Stimulated activated CD8-positive, alpha-beta memory T cell treated with anti-CD3 and anti-CD28 coated beads, Interleukin-7, amount 100 ng/mL, for 24 hours (primary cell): Measurements from ENCODE around the gene SLC16A7.

ENCODE experiments used
- DNase-seq: peaks from one replicate; pipeline ENCODE4 v3.0.0-alpha.2; 2020; ENCODE audit warnings: low read depth

SLC16A7 gene

DNA sequence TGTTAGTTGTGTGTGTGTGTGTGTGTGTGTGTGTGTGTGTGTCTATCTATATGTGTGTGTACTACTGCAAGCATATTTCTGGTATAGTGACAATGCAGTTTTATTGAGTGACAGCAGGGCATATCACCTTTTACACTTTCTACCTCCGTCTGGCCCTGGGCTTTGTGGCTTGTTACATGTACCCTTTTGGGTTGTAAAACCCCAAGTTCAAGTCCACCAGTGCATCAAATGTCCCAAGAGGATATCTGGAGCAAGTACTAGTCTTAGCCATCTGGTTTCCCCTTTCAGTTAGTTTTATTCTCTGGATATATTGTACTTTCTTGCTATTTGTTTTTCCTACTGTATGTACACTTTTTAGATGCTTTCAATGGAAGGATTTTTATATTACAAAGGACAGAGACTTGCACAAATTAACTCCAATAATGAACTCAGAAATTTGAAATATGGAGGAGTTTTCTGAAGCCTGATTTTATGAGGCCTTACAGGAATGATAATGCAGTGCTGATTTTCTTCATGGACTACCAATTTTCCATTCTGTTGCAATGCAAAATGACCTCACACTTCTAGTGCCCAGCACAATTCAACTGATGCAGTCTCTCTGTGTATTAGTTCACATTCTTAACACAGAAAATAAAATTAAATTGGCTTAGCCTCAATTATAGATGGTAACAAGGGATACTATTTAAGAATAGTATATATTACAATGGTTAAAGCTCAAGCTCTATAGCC, 29.1 kb downstream of the SLC16A7 start:
- no peak for DNase-seq

DNA sequence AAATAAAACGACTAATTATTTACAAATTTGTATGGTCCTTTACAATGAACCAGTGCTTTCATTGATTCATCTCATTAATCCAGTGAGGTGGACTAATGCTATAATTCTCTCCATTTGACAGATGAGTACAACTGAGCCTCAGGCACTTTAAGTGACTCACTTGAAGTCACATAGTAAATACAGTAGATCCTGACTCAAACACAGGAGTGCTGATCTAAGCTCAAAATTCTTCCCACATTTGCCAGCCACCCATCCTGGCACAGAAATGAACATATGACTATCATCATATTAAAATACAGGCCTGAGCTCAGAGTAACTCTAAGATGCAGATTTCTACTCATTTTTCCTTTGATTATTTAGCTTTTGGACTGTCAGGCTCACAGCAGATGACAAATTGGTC, 30.6 kb downstream of the SLC16A7 start:
- no peak for DNase-seq

DNA sequence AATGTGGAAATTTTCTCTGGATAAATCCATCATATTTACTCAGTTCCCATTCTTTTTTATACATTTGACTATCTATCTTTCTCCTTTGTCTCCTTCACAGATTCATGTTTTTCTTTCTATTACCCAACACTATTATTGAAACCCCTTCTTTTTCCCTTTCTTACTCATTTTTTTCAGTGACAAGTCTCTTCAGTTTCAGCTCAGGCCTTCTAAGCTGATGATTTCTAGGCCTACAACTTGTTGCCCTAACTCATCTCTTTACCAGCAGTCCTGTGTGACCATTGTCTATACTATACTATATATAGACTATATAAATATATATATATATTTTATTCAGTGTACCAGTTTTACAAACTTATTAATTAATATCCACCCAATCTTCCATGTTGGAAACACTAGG, 31.8 kb downstream of the SLC16A7 start:
- DNase-seq, result no peak

DNA sequence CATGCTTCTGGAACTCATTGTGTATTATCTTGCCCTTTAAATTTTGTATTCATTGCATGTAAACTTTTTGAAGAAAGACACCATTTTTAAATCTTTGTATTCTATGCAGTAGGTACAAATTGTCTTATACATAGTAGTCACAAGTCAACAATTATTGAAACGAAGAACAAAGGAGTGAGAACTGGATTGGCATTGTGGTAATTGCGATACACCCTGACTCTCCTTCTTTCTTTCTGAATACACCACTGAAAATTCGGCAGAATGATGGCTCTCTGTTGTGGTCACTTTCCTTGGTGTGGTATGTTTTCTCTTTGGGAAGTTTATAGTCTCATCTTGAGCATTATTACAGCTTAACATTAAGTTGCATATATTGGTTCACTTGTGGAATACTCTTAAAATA, 34.1 kb downstream of the SLC16A7 start:
- no peak for DNase-seq

DNA sequence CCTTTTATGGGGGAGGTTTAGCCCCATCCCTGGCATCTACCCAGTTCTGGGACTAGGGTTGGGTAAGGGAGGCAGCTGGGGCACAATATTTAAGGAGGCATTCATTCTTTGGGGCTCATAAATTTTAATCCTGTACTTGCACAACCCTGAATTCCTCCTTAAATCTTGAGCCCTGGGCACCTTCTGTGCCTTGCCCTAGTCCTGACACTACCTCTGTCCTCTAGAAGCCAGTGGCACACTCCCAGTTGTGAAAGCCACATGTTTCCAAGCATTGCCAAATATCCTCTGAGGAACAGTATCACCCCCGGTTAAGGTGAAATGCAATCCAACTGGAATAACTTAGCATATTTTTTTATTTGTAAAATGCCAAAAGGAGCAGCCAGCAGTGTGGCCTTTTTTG, 36.6 kb downstream of the SLC16A7 start:
- no peak for DNase-seq

DNA sequence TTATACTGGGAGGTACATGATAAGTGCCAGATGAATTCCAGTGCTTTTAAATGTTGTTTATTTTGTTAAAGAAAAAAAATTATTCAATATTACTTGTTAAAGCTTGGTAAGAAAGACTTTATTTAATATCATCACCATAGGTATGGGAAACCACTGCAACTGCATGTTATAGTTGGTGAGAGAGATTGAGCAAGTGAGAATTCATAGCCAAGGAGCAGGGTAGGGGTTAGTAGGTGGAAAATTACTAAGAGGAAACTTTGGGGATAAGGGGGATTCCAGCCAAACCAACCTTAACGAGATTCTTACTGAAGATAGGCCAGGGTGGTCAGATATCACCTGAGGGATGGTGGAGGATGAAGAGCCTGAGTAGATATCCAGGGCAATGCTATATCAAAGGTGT, 38.4 kb downstream of the SLC16A7 start:
- DNase-seq, result no peak

DNA sequence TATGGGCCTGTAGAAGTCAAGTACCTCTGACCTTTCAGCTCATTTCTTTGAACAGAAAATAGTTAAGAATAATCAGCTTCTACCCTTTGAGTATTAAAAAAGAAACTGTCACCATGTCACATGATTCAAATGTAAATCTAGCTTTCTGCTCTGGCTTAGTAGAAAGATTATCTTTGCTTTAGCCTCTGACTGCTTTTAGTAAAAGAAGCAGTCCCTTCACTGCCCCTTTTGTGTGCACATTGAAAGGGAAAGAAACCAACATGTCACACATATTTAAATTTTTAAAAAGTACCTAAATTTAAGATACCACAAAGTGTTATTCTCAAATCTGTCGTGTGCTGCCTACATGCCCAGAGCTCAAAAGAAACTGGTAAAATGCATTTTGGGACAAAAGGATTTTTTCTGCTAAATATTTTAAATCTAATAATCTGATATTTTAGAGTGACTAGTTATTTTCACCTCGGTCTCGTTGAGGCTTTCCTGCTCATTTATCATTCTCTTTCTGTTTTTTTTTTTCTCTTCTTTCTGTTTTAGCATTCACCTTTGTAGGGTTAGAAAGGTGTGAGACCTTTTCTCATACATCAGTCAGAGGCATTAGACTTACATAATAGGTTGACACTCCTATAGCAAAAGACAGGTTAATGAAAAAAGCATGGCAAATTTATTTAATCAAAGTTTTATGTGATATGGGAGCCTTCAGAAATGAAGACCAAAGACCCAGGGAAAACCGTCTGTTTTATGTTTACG, 41.3 kb downstream of the SLC16A7 start:
- DNase-seq, result no peak

DNA sequence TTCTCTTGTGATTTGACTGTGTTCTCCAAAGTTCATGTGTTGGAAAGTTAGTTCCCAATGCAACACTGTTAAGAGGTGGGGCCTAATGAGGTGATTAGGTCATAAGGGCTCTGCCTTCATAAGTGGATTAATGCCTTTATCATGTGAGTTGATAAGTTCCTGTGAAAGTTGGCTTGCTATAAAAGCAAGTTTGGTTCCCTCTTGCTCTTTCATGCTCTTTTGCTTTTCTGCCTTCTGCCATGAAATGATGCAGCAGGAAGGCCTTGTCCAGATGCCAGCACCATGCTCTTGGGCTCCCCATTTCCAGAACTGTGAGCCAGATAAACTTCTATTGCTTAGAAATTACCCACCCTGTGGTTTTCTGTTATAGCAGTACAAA, 41.9 kb downstream of the SLC16A7 start:
- DNase-seq, result no peak

DNA sequence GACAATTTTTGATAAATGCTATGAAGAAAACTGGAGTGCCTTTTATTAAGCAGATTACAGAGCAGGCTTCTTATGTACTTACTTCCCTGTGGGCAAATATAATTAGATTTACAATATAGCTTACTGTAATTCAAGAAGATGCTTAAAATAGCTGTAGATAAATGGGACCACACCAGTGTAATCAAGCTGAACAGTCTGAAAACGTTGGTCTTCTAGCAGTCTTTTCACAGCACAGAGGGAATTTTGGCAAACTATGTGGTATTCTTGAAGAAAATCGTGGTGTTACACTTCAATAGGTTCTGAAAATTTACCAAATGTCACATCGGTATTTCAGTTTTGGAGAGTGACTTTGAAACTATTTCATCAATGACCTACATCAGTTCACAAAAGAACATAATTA, 47.7 kb downstream of the SLC16A7 start:
- no peak for DNase-seq

DNA sequence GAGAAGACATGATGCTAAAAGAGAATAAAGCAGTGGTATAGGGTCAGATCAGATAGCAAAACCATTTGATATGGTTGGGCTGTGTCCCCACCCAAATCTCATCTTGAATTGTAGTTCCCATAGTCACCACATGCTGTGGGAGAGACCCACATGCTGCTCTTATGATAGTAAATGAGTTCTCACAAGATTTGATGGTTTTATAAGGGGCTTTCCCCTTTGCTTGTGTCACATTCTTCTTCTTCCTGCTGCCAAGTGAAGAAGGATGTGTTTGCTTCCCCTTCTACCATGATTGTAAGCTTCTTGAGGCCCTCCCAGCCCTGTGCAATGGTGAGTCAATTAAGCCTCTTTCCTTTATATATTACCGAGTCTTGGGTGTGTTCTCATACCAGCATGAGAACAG, 49.4 kb downstream of the SLC16A7 start:
- DNase-seq, result no peak

DNA sequence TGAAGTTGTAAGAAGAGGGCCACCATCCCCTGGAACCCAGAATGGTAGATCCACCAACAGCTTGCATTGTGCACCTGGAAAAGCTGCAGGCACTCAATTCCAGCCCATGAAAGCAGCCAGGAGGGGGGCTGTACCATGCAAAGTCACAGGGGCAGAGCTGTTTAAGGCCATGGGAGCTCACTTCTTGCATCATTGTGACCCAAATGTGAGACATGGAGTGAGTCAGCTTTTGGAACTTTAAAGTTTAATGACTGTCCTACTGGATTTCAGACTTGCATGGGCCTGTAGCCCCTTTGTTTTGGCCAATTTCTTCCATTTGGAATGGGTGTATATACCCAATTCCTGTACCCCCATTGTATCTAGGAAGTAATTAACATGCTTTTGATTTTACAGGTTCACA, 50.8 kb downstream of the SLC16A7 start:
- DNase-seq, result no peak

DNA sequence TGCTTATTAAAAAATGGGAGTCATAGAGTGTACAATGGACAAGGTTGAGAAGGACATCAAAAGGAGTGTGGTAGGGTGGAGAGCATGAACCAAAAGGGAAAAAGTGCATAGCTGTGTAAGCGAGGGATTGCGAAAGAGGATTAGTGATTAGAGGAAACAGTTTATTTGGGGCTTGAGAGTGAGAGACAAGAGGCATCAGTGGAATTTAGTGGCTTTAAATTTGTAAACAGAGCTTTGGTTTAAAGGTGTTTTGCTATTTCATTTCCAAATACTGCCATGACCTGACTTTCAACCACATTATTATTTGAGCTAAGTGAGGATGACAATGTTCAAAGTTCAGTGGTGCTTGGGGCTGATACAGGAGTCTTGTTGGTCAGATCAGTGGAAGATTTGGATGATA, 53.4 kb downstream of the SLC16A7 start:
- DNase-seq, result no peak

DNA sequence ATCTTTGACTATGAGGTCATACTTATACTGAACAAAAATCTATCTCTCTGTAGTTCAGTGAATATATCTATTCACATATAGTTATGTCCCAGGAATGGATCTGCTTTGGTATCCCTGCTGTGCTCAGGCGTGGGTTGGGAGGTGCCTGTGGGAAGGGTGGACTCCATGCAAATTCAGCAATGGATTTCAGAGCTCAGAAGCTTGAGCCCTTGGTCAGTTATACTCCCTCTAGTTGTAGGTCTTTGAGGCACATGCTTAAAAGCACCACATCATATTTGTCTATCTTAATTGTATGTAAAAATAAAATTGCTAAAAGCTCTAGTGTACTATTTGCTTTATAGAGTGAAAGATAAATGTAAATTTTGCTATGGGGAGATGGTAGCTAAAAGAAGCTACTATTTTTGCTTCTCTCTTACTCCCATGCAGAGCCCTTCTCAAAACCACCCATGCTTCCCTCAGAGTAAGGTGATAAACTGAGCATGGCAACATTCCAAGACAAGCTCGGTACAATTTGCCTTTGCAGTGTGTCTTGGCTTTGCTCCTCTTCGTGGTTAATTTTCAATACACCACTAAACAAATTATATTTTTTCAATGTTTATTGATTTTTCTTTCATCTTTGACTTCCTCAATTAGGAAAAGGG, 54.9 kb downstream of the SLC16A7 start:
- DNase-seq, result no peak

DNA sequence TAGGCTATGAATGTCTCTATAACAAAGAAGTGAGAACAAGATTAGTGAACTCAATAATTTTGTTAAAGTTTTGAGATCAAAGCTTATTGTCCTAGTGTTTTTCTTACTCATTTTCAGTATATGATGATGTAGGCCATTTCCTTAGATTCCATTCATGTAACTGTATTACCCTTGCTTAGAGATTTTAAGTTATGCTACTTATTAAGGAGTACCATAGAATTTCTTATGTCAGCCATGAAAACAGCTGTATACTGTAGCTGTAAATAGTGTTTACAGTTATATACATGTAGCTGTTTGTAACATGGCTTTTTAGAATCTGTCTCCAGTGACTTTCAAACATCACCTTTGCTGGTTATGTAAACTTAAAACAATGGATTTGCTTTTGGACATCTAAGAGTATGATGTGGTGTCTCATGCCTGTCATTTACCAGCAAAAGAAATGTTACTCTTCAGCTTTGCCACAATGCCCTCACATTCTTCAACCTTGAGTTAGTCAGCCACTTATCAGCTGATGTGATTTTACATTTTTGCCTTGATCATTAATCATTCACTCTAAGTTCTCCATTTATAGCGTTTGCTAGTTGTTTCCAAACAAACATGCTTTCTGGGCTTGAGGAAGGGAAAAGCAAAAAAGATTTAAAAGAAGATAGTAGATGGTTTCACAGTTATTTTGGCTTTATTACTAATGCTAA, 55.5 kb downstream of the SLC16A7 start:
- no peak for DNase-seq

DNA sequence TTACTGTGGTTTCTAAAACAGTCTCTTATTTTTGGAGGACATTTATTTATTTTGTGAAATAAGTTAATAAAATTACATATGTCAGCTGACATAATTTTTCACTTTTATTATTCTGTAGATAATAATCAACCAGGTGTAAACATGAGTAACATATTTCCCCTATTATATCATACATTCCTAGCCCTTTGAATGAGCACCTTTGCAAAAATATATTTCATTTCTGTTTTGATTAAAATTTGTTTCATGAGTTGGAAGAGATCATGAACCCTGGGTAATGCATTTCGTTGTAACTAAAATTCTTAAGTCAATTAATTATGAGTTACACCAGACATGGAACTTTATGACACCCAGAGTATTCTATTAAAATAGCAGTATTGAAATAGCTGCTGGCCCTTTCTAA, 56.3 kb downstream of the SLC16A7 start:
- no peak for DNase-seq

DNA sequence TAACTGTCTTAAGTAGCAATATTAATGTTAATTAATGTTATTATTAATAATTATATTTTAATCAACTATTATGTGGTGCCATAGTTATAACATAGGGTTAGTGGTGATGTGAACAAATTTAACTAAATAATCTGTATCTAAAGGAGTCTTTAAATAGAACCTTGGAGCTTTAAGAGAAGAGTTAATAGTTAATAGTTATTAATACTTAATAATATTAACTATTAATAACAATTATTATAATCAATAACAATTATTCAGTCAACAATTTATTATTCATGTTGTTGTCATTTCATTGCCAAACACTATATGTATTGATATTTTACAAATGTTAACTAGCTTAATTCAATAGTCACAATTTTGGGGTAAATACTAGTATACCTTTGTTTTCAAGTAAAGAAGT, 58.2 kb downstream of the SLC16A7 start:
- no peak for DNase-seq

DNA sequence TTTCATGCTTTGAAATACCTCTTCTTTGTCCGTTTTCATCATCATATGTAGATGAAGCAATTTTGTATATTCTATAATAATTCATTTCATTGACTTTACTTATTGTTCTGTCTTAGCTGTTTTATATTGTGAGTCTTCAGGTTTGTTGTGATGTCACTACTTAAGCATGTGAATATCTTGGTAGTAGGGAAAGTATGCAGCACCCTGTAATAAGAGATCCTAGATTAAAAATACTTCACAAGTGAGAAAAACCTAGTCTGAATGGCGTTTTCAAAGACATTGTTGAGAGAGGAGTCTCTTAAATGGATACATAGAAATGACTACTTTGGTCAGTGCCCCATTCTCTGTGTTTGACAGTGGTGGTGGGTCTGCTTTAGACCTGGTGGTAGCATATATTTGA, 61.4 kb downstream of the SLC16A7 start:
- no peak for DNase-seq

DNA sequence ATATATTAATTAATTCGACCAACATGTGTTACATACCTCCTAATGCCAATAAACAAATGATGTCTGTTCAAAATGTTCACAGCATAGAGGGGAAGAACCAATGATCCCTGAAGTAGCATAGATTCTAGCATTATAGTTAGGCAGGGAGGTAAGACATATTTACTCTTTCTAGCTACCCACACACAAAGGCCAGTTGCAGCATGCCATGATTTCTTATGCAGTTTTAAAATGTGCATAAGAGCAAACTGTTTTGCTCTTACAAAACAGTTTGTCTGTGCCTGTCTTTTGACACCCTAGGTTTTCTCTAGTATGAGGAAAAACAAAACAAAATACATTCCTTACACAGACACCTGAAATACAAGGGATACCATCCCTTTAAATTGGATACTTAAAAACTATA, 61.9 kb downstream of the SLC16A7 start:
- no peak for DNase-seq

DNA sequence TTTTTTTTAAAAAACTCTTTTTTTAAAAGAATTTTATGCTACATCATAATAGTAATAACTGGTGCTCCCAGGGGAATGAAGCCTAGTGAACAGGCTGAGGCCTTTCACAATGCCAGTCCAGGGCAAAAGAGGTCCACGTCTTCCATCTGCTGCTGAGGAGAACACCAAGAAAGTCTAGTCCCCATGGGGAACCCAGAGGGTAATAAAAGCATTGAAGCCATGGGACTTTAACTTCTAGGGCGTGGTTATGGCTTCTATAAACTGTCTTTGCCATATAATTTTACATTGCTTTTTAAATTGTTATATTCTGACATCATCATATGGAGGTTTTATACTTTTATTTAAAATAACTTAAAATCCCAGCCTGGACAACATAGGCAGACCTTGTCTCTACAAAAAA, 64.3 kb downstream of the SLC16A7 start:
- DNase-seq, result no peak

DNA sequence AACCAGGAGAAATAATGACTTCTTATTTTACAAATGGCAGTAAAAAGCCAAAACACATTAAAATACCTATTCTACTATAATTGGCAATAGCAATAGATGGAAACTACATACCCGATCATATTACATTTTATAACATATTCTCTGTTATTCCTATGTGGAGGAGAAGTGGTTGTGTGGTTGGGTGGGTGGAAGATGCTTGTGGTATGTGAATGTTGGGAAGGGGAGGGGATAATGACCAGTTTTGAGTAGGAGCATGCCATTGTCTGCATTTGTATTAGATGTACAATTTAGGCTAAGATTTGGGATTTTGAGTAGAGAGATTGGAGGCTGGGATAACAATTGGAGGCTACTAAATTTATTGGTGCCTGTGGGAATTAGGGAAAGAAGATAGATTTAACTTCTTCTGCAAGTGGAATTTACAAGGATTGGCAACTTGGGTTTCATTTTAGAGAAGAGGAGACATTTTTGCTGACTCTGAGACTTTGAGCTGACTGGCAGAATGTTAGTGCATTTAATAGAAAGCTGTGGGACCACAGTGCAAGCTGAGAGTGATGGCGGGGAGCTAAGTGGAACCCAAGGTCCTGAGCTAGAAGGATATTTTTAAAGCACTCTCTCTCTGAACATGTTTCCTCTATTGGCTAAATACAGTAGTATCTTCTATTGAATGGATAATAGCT, 65.2 kb downstream of the SLC16A7 start:
- no peak for DNase-seq

DNA sequence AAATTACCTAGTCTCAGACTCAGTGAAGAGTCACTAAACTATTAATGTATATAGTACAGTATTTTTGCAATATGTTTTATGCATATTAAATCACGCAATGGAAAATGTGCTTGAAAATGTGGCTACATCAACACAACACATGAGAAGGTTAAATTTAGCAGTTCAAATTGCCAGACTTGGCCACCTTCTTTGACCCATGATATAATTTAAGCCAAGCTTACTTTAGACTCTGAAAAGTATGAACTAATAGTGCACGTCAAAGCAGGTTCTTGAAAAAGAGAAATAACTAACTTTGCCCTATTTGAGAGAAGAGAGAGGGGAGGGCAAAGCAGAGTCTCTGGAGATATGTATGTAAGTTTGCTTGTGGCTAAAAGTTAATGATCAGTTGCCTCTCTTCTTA, 68.7 kb downstream of the SLC16A7 start:
- DNase-seq, result no peak

DNA sequence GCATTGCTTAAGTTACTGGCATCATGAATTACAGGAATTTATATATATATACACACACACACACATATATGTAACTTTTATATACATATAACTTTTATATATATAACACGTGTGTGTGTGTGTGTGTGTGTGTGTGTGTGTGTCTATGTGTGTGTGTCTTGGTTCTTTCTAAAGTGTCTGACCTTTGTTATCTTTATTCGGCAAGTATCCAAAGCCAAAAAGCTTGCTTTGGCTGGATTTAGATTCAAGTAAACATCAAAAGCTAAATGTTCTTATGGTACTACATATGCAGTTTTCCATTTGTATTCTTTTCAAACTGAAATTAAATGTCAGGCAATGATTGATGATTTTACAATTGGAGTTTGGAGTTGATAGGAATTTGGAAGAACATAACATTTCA, 69.9 kb downstream of the SLC16A7 start:
- DNase-seq, result no peak
